Effector memory CD8-positive, alpha-beta T cell (primary cell): ENCODE results near the gene CDIP1.
A peak's percentile ranks its signal among the peaks of the same experiment; 100 is the strongest.
"Not testable (repeated sequence)": the region's sequence is repeated elsewhere in the genome, so short reads cannot be mapped to it uniquely, and the experiment has no call there.

ENCODE experiments used
- ATAC-seq: fragments of 150-1000 bp; cut with Tn5 transposase; replicated peaks from 2 replicates; pipeline ENCODE4 v1.10.0; 2021; ENCODE audit warnings: mild to moderate bottlenecking, moderate library complexity
- DNase-seq, 3 experiments: peaks; one replicate each; pipeline ENCODE4 v3.0.0; 2021
- H3K27ac Mint-ChIP-seq, 2 donors: one replicate each; pipeline ENCODE4 v1.8.0; 2022; ENCODE audit warnings: mild to moderate bottlenecking in 2 of 2, mixed read lengths in 2 of 2, moderate library complexity in 2 of 2
- H3K27me3 Mint-ChIP-seq, 2 donors: one replicate each; pipeline ENCODE4 v1.8.0; 2022; ENCODE audit warnings: mixed read lengths in 2 of 2
- H3K36me3 Mint-ChIP-seq: one replicate; pipeline ENCODE4 v1.8.0; 2022; ENCODE audit warnings: mild to moderate bottlenecking, moderate library complexity, mixed read lengths; ENCODE audit not compliant: insufficient read depth
- H3K4me1 Mint-ChIP-seq, 2 donors: one replicate each; pipeline ENCODE4 v1.8.0; 2022; ENCODE audit warnings: low read depth in 2 of 2, mixed read lengths in 2 of 2
- H3K4me3 Mint-ChIP-seq, 2 donors: one replicate each; pipeline ENCODE4 v1.8.0; 2022; ENCODE audit warnings: mild to moderate bottlenecking in 2 of 2, mixed read lengths in 2 of 2, moderate library complexity in 2 of 2
- H3K9me3 Mint-ChIP-seq, 2 donors: one replicate each; pipeline ENCODE4 v1.8.0; 2022; ENCODE audit warnings: mixed read lengths in 2 of 2
- total RNA-seq, 9 experiments: gene quantifications; one replicate each; lab custom pipeline; 2026; lab: John Stamatoyannopoulos, UW

Gene CDIP1
- total RNA-seq, result 15.2 to 32.5 (median 18.4) reads per million in 9 experiments

- peak; percentile 85 to 89 (median 88) for DNase-seq
- Mint-ChIP-seq H3K36me3 (peaks cover 20% of the 10 kb centered on the region), H3K4me1 (peaks cover 29% of the 10 kb centered on the region in 2 donors), H3K9me3 (peaks cover 0 to 6% of the 10 kb centered on the region in 2 donors), H3K27ac (peak within 1 kb of the TSS; percentile 81 to 89), H3K4me3 (peak within 1 kb of the TSS; percentile 73 to 74), H3K27me3 (no peaks in the 10 kb centered on the region)
- peak; percentile 85 for ATAC-seq
These were observed at the start of gene CDIP1 for GRCh38 chr16:4538350-4539235. Gene CDIP1, minus strand, starts transcription at chr16:4538773. Its CDS starts 24,643 bp downstream, at chr16:4514130.

- H3K36me3 Mint-ChIP-seq, result no peaks in the 10 kb centered on the region
- no peak overlapping the region for H3K27ac Mint-ChIP-seq
- no peak for DNase-seq
- H3K4me1 Mint-ChIP-seq, result peaks cover 2 to 3% of the 10 kb centered on the region in 2 donors
- H3K4me3 Mint-ChIP-seq, result no peak overlapping the region
- H3K27me3 Mint-ChIP-seq, result peaks cover 6 to 25% of the 10 kb centered on the region in 2 donors
- no peak for ATAC-seq
- H3K9me3 Mint-ChIP-seq, result no peaks in the 10 kb centered on the region
These were observed 47.7 kb upstream of the CDIP1 start for GRCh38 chr16:4586291-4586690.

DNA sequence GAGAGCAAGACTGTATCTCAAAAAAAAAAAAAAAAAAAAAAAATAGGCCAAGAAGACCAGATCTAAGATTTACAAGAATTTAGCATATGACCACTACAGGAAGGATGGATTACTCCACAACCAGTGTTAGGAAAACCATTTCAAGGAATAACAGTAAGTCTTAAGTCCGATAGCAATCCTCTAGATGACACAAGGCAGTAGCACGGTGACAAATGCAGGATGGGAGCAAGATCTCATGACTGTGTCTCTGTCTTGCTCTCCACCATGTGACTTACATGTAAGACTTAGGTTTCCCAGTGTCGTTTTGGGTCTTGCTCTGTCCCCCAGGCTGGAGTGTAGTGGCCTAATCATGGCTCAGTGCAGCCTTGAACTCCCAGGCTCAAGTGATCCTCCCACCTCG is 45.3 kb upstream of the CDIP1 start:
- DNase-seq (no peak), ATAC-seq (no peak)
- H3K27me3 Mint-ChIP-seq, result peaks cover 6 to 25% of the 10 kb centered on the region in 2 donors
- no peak overlapping the region for H3K4me3 Mint-ChIP-seq
- H3K9me3 Mint-ChIP-seq, result no peaks in the 10 kb centered on the region
- no peaks in the 10 kb centered on the region for H3K36me3 Mint-ChIP-seq
- no peak overlapping the region for H3K27ac Mint-ChIP-seq
- peaks cover 2 to 3% of the 10 kb centered on the region in 2 donors for H3K4me1 Mint-ChIP-seq

GRCh38 chr16:4580250-4580649 is 41.7 kb upstream of the CDIP1 start:
- no peak for ATAC-seq

GRCh38 chr16:4578961-4579530 is 40.5 kb upstream of the CDIP1 start:
- H3K9me3 Mint-ChIP-seq, result no peaks in the 10 kb centered on the region
- no peaks in the 10 kb centered on the region for H3K4me1 Mint-ChIP-seq
- H3K36me3 Mint-ChIP-seq, result no peaks in the 10 kb centered on the region
- DNase-seq (no peak), ATAC-seq (no peak)
- H3K27ac Mint-ChIP-seq, result no peak overlapping the region
- no peaks in the 10 kb centered on the region for H3K27me3 Mint-ChIP-seq
- H3K4me3 Mint-ChIP-seq, result no peak overlapping the region

More at GRCh38 chr16:4580250-4580649, 41.7 kb upstream of the CDIP1 start:
- Mint-ChIP-seq H3K36me3 (no peaks in the 10 kb centered on the region), H3K9me3 (no peaks in the 10 kb centered on the region), H3K4me3 (no peak overlapping the region), H3K4me1 (no peaks in the 10 kb centered on the region), H3K27ac (no peak overlapping the region), H3K27me3 (peaks cover 0 to 1% of the 10 kb centered on the region in 2 donors)
- DNase-seq, result no peak

DNA sequence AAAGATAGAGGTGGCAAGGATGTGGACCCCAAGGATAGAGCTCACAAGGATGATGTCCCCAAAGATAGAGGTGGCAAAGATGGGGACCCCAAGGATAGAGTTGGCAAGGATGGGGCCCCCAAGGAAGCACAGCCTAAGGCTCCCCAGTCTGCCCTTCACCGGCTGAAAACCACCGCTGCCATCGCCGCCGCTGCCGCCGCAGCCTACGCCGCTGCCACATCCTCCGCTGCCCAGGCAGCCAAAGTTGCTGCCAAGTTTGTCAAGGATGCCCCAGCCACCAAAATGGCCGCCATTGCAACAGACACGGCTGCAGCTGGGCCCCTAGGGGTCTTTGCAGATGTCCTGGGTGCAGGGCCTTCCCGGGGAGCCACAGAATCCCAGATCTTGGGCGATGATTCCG is 37.4 kb upstream of the CDIP1 start:
- no peaks in the 10 kb centered on the region for H3K27me3 Mint-ChIP-seq
- H3K4me3 Mint-ChIP-seq, result no peak overlapping the region
- ATAC-seq (no peak), DNase-seq (no peak)
- no peak overlapping the region for H3K27ac Mint-ChIP-seq
- H3K4me1 Mint-ChIP-seq, result no peaks in the 10 kb centered on the region
- H3K36me3 Mint-ChIP-seq, result peaks cover 4% of the 10 kb centered on the region
- H3K9me3 Mint-ChIP-seq, result no peaks in the 10 kb centered on the region

DNA sequence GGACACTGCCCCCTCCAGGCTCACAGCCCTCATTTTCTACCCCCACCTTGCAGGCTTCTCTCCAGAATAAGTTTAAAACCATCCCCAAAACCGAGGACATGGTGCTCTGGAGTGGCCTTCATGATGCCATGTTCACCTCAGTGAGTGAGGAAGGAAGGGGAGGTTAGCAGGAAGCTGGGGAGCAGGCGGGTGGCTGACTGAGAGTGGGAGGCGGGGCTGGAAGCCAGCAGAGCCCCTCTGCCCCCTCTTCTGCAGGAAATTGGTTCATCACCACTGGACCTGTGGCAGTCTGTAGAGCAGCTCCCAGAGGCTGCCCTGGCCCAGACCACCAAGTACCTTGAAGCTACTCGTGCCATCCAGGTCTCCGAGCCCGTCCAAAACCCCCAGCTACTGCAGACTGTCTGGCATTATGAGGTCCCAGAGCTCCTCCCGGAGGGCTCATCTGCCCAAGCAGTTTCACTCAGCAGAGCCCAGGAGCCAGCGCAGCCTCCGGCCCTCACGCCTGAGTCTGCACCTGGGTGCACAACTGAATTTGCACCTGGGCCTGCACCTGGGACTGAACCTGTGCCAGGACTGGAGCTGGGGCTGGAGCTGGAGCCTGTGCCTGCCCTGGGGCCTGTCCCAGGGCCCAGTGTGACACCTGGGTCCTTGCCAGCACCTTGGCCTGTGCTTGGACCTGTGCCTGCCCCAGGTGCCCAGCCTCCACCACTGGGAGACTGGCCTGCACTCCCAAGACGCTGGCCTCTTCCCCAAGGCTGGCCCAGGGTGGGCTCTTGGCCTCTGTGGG is 36.5 kb upstream of the CDIP1 start:
- H3K9me3 Mint-ChIP-seq, result no peaks in the 10 kb centered on the region
- peak overlapping the region in 1 of 2 donors; percentile 49 for H3K27ac Mint-ChIP-seq
- H3K4me1 Mint-ChIP-seq, result no peaks in the 10 kb centered on the region
- no peaks in the 10 kb centered on the region for H3K27me3 Mint-ChIP-seq
- DNase-seq, result no peak
- H3K4me3 Mint-ChIP-seq, result no peak overlapping the region
- peaks cover 4% of the 10 kb centered on the region for H3K36me3 Mint-ChIP-seq
- ATAC-seq, result peak; percentile 19

DNA sequence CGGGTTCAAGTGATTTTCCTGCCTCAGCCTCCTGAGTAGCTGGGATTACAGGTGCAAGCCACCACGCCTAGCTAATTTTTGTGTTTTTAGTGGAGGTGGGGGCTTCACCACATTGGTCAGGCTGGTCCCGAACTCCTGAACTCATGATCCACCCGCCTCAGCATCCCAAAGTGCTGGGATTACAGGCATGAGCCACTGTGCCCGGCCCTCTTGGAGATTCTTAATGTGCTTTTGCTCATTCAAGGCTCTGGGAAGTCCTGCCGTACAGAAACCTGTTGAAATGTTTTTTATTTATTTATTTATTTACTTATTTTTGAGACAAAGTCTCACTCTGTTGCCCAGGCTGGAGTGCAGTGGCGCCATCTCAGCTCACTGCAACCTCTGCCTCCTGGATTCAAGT is 35.4 kb upstream of the CDIP1 start:
- not testable (repeated sequence) for H3K4me1 Mint-ChIP-seq, H3K4me3 Mint-ChIP-seq, H3K36me3 Mint-ChIP-seq, H3K27me3 Mint-ChIP-seq, H3K27ac Mint-ChIP-seq, DNase-seq, H3K9me3 Mint-ChIP-seq, ATAC-seq

- Mint-ChIP-seq H3K4me1 (no peaks in the 10 kb centered on the region), H3K27me3 (no peaks in the 10 kb centered on the region), H3K36me3 (peaks cover 4% of the 10 kb centered on the region), H3K27ac (no peak overlapping the region), H3K4me3 (no peak overlapping the region), H3K9me3 (no peaks in the 10 kb centered on the region)
- ATAC-seq, result no peak
- no peak for DNase-seq
These were observed 34.1 kb upstream of the CDIP1 start for GRCh38 chr16:4572715-4573114.

- Mint-ChIP-seq H3K27me3 (no peaks in the 10 kb centered on the region), H3K9me3 (no peaks in the 10 kb centered on the region), H3K4me3 (no peak overlapping the region), H3K36me3 (peaks cover 4% of the 10 kb centered on the region), H3K27ac (no peak overlapping the region), H3K4me1 (peaks cover 4 to 9% of the 10 kb centered on the region in 2 donors)
- ATAC-seq, result no peak
- DNase-seq, result no peak
These were observed 32.2 kb upstream of the CDIP1 start for GRCh38 chr16:4570688-4571321.

DNA sequence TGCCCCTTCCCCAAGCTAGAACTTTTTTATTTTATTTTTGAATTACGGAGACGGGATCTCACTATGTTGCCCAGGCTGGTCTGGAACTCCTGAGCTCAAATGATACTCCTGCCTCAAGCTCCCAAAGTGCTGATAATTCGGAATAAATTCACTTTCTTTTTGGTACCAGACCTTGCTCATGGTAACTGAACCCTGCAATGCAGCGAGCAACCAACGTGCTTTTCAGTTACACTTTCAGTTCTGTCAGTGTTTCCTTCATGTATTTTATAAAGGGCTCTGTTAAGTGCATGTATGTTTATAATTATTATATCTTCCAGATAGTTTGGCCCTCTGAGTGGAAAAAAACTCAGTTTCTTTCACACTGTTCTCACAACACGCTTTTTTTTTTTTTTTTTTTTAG is 31.5 kb upstream of the CDIP1 start:
- Mint-ChIP-seq H3K36me3 (peaks cover 4% of the 10 kb centered on the region), H3K9me3 (no peaks in the 10 kb centered on the region), H3K27ac (peak overlapping the region in 1 of 2 donors; percentile 26), H3K4me3 (no peak overlapping the region), H3K4me1 (peaks cover 4 to 9% of the 10 kb centered on the region in 2 donors), H3K27me3 (no peaks in the 10 kb centered on the region)
- no peak for ATAC-seq
- no peak for DNase-seq

DNA sequence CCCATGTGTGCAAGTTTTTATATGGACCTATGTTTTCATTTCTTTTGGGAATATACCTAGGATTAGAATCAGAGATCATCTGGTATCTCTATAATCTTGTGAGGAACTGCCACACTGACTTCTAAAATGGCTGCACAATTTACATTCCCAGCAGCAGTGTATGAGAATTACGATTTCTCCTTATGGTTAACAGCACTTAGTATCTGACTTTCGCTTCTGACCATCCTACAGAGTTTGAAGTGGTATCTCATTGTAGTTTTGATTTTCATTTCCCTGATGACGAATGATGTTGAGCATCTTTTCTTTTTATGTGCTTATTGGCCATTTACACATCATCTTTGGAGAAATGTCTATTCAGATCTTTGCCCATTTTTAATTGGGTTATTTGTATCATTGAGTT is 27.6 kb upstream of the CDIP1 start:
- DNase-seq (no peak), ATAC-seq (no peak)
- Mint-ChIP-seq H3K9me3 (no peaks in the 10 kb centered on the region), H3K4me3 (no peak overlapping the region), H3K4me1 (peaks cover 4 to 9% of the 10 kb centered on the region in 2 donors), H3K27me3 (no peaks in the 10 kb centered on the region), H3K27ac (no peak overlapping the region), H3K36me3 (no peaks in the 10 kb centered on the region)

- DNase-seq (no peak), ATAC-seq (no peak)
- no peak overlapping the region for H3K27ac Mint-ChIP-seq
These were observed 26.2 kb upstream of the CDIP1 start for GRCh38 chr16:4564661-4565267.

More at GRCh38 chr16:4564661-4565267, 26.2 kb upstream of the CDIP1 start:
- Mint-ChIP-seq H3K4me1 (peaks cover 4 to 9% of the 10 kb centered on the region in 2 donors), H3K9me3 (no peaks in the 10 kb centered on the region), H3K27me3 (no peaks in the 10 kb centered on the region), H3K4me3 (no peak overlapping the region), H3K36me3 (no peaks in the 10 kb centered on the region)
